SK-N-SH (cell line): ENCODE measurements around the gene SLC7A7. TPM values are rescaled to one million over a fixed set of nuclear protein-coding genes. Genes with fewer than 3 reads are reported as not detected.
"Not testable (repeated sequence)": the region's sequence is repeated elsewhere in the genome, so short reads cannot be mapped to it uniquely, and the experiment has no call there.

Source experiments
- CTCF ChIA-PET: fragments of 300-600, 350-600 bp; formaldehyde crosslinking; extraction: SDS; loops from one replicate; lab custom pipeline; 2021; lab: Yijun Ruan, JAX
- POLR2A ChIA-PET: fragments of 350-600 bp; sonication (Branson Sonifier 250); formaldehyde crosslinking; extraction: SDS; loops from one replicate; lab custom pipeline; 2020; ENCODE audit warnings: antibody characterized with exemption, inconsistent platforms; lab: Yijun Ruan, JAX
- DNase-seq: peaks from one replicate; pipeline ENCODE4 v3.0.0; 2012
- H2AFZ ChIP-seq: fragments of 200-600 bp; sonication (generic); 2 replicates; pipeline ENCODE4 v1.8.1; 2016; ENCODE audit warnings: antibody characterized with exemption, mild to moderate bottlenecking, low read depth
- H3F3A ChIP-seq: fragments of 200-600 bp; sonication (generic); replicated peaks from 2 replicates; pipeline ENCODE3; 2016; ENCODE audit warnings: antibody characterized with exemption, mild to moderate bottlenecking; ENCODE audit not compliant: insufficient read depth
- H3K27ac ChIP-seq, 2 experiments: fragments of 200-500 bp in 1 of 2; fragments of 200-600 bp in 1 of 2; sonication (Bioruptor generic) in 1 of 2; sonication (generic), shearing (Covaris generic) in 1 of 2; 2 replicates each; pipeline versions ENCODE4 v1.5.1 to v1.6.1; 2014 to 2016; ENCODE audit warnings: low read depth in 2 of 2, inconsistent platforms in 1 of 2, low read length in 1 of 2, mild to moderate bottlenecking in 1 of 2, mixed read lengths in 1 of 2
- H3K27me3 ChIP-seq: fragments of 200-600 bp; sonication (generic), shearing (Covaris generic); 2 replicates; pipeline ENCODE4 v1.6.1; 2016; ENCODE audit warnings: mixed run types; ENCODE audit not compliant: insufficient read depth
- H3K36me3 ChIP-seq, 2 experiments: fragments of 200-500 bp in 1 of 2; fragments of 200-600 bp in 1 of 2; sonication (Bioruptor generic) in 1 of 2; sonication (generic) in 1 of 2; replicated peaks in 1 of 2; 2 replicates each; pipeline versions ENCODE3 to v1.5.1; 2014 to 2016; ENCODE audit warnings: low read length in 1 of 2, mild to moderate bottlenecking in 1 of 2; ENCODE audit not compliant: insufficient read depth in 2 of 2, control insufficient read depth in 1 of 2
- H3K4me1 ChIP-seq, 2 experiments: fragments of 200-500 bp in 1 of 2; fragments of 200-600 bp in 1 of 2; sonication (Bioruptor generic) in 1 of 2; sonication (generic), shearing (Covaris generic) in 1 of 2; 2 replicates each; pipeline versions ENCODE4 v1.5.1 to v1.6.1; 2014 to 2016; ENCODE audit warnings: low read depth in 1 of 2, low read length in 1 of 2, mixed run types in 1 of 2; ENCODE audit not compliant: insufficient read depth in 2 of 2, control insufficient read depth in 1 of 2
- H3K4me2 ChIP-seq: fragments of 200-600 bp; sonication (generic), shearing (Covaris generic); 2 replicates; pipeline ENCODE4 v1.6.1; 2017; ENCODE audit warnings: mixed run types
- H3K4me3 ChIP-seq, 2 experiments: fragments of 200-500 bp in 1 of 2; fragments of 200-600 bp in 1 of 2; sonication (Bioruptor generic) in 1 of 2; sonication (generic), shearing (Covaris generic) in 1 of 2; 2 replicates each; pipeline versions ENCODE4 v1.5.1 to v1.8.1; 2014 to 2016; ENCODE audit warnings: low read depth in 2 of 2, inconsistent platforms in 1 of 2, low read length in 1 of 2, mild to moderate bottlenecking in 1 of 2, mixed read lengths in 1 of 2, moderate library complexity in 1 of 2
- H3K79me2 ChIP-seq: fragments of 200-600 bp; sonication (generic); 2 replicates; pipeline ENCODE4 v1.8.1; 2017; ENCODE audit warnings: mild to moderate bottlenecking; ENCODE audit not compliant: insufficient read depth
- H3K9ac ChIP-seq: fragments of 200-600 bp; sonication (generic); 2 replicates; pipeline ENCODE4 v1.6.1; 2017; ENCODE audit warnings: mixed run types
- H3K9me2 ChIP-seq: fragments of 200-600 bp; sonication (generic); 2 replicates; pipeline ENCODE4 v1.6.1; 2017; ENCODE audit warnings: mixed run types
- H3K9me3 ChIP-seq: fragments of 200-600 bp; sonication (generic); 2 replicates; pipeline ENCODE4 v1.6.1; 2017; ENCODE audit warnings: mixed run types, mild to moderate bottlenecking, moderate library complexity
- H4K20me1 ChIP-seq: fragments of 200-600 bp; sonication (generic); 2 replicates; pipeline ENCODE4 v1.6.1; 2017; ENCODE audit warnings: mild to moderate bottlenecking, mixed run types; ENCODE audit not compliant: insufficient read depth
- ELF1 ChIP-seq: IDR thresholded peaks from 2 replicates; pipeline ENCODE4 v1.4.0; 2012
- EZH2phosphoT487 ChIP-seq: fragments of 200-600 bp; sonication (generic); IDR thresholded peaks from 2 replicates; pipeline ENCODE4 v1.6.1; 2017; ENCODE audit warnings: low read depth, mixed run types, mild to moderate bottlenecking, antibody characterized with exemption, moderate library complexity, borderline replicate concordance
- MEF2A ChIP-seq: IDR thresholded peaks from 2 replicates; pipeline ENCODE4 v1.4.0; 2012; ENCODE audit warnings: low read depth, borderline replicate concordance
- MXI1 ChIP-seq: IDR thresholded peaks from 2 replicates; pipeline ENCODE4 v1.6.1; 2012; ENCODE audit warnings: mild to moderate bottlenecking, low read depth, low read length, improper control_type of control experiment
- NRF1 ChIP-seq: IDR thresholded peaks from 2 replicates; pipeline ENCODE4 v1.6.1; 2012; ENCODE audit warnings: low read depth, mild to moderate bottlenecking, low read length
- POLR2AphosphoS5 ChIP-seq: IDR thresholded peaks from 2 replicates; pipeline ENCODE4 v1.6.1; 2012; ENCODE audit warnings: low read depth, low read length
- RAD21 ChIP-seq: IDR thresholded peaks from 2 replicates; pipeline ENCODE4 v1.6.1; 2012; ENCODE audit warnings: mild to moderate bottlenecking, low read length
- RCOR1 ChIP-seq: fragments of 150-350 bp; IDR thresholded peaks from 2 replicates; pipeline ENCODE4 v1.6.1; 2017; ENCODE audit warnings: antibody characterized with exemption, low read length
- RFX5 ChIP-seq: IDR thresholded peaks from 2 replicates; pipeline ENCODE4 v1.6.1; 2012; ENCODE audit warnings: mild to moderate bottlenecking, improper control_type of control experiment, low read length
- RXRA ChIP-seq: IDR thresholded peaks from 2 replicates; pipeline ENCODE4 v1.4.0; 2012; ENCODE audit warnings: low read depth, mild to moderate bottlenecking, borderline replicate concordance
- TEAD4 ChIP-seq: IDR thresholded peaks from 2 replicates; pipeline ENCODE4 v1.4.0; 2012; ENCODE audit warnings: mild to moderate bottlenecking, borderline replicate concordance; ENCODE audit not compliant: insufficient read depth
- WGBS: methylation state at CpG from one replicate; pipeline ENCODE4 v1.1.6; 2017; ENCODE audit warnings: low lambda C conversion rate; 5-methylcytosine and 5-hydroxymethylcytosine counted together
- polyA plus RNA-seq, 3 experiments: library from polyadenylated mRNA; depleted of rRNA; stranded (reverse); fragments of >200 nt; gene quantifications; 2 replicates each; pipeline ENCODE4 v1.2.3, GENCODE V29; 2012
- TF ChIP-seq, protein P1 (sequence below): IDR thresholded peaks from 2 replicates; pipeline ENCODE4 v1.4.0; 2012; ENCODE audit warnings: low read depth
- TF ChIP-seq, protein P2 (sequence below): IDR thresholded peaks from 2 replicates; pipeline ENCODE4 v1.4.0; 2012; ENCODE audit warnings: low read depth, borderline replicate concordance
- TF ChIP-seq, protein P3 (sequence below): IDR thresholded peaks from 2 replicates; pipeline ENCODE4 v1.6.1; 2012; ENCODE audit warnings: mild to moderate bottlenecking, low read depth, low read length, moderate library complexity
- TF ChIP-seq, protein P4 (sequence below): fragments of 150-350 bp; IDR thresholded peaks from 2 replicates; pipeline ENCODE4 v1.6.1; 2017; ENCODE audit warnings: antibody characterized with exemption, low read length, low read depth, borderline replicate concordance
- TF ChIP-seq, protein P5 (sequence below): fragments of 200-600 bp; sonication (generic); IDR thresholded peaks from 2 replicates; pipeline ENCODE4 v1.6.1; 2017; ENCODE audit warnings: antibody characterized with exemption, mild to moderate bottlenecking, moderate library complexity

SLC7A7 gene
- polyA plus RNA-seq, 1 of the 3 experiments (the other 2 are of a cell fraction) = 0.30 TPM

DNA sequence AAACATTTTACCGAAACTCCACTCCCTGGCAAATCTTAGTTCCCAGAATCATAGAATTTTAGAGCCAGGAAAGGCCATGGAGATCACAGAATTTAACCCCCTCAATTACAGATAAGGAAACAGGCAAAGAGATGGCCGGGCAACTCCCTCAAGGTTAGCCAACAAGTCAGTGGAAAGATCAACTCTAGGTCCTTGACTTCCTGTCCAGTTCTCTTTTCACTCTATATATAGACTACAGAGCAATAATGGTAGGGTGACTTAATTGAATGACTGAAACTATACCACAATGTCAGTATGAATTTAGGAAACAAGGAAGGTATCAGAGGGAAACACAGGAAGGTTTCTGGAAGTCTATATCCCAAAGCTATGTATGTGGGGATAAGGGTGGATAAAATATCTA, 37.2 kb downstream of the SLC7A7 start (continued):
- TF ChIP-seq TEAD4 (no peak), RXRA (no peak), MEF2A (no peak)
- TF ChIP-seq, protein P1, sequence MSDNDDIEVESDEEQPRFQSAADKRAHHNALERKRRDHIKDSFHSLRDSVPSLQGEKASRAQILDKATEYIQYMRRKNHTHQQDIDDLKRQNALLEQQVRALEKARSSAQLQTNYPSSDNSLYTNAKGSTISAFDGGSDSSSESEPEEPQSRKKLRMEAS = no peak
- TF ChIP-seq, protein P2, sequence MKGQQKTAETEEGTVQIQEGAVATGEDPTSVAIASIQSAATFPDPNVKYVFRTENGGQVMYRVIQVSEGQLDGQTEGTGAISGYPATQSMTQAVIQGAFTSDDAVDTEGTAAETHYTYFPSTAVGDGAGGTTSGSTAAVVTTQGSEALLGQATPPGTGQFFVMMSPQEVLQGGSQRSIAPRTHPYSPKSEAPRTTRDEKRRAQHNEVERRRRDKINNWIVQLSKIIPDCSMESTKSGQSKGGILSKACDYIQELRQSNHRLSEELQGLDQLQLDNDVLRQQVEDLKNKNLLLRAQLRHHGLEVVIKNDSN = no peak

DNA sequence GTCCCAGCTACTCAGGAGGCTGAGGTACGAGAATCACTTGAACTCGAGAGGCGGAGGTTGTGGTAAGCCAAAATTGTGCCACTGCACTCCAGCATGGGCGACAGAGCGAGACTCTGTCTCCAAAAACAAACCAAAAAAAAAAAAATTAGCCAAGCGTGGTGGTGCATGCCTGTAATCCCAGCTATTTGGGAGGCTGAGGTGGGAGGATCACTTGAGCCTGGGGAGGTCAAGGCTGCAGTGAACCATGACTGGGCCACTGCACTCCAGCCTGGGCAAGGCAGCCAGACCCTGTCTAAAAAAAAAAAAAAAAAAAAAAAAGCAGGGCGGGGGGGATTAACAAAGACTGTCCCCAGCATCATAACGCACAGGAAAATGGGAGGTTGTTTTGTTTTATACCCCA, 38.4 kb downstream of the SLC7A7 start:
- H3K4me3 ChIP-seq, H3K4me1 ChIP-seq, H3K9me3 ChIP-seq, H3K9ac ChIP-seq, H3K9me2 ChIP-seq, DNase-seq, POLR2A ChIA-PET, H4K20me1 ChIP-seq, H3F3A ChIP-seq, H3K27me3 ChIP-seq, H3K79me2 ChIP-seq, H2AFZ ChIP-seq, H3K27ac ChIP-seq, H3K4me2 ChIP-seq: not testable (repeated sequence)
- H3K36me3 ChIP-seq = peaks cover 5 to 16% of the 10 kb centered on the region in 2 experiments
- WGBS = 86% methylated on average over 8 of the region's 8 CpGs
- CTCF ChIA-PET = interaction anchor here (1.2 to 1.5 kb wide), 2 partner anchors 124 to 207 kb away, joined by 3 to 4 read pairs; no protein-coding TSS in a partner anchor

DNA sequence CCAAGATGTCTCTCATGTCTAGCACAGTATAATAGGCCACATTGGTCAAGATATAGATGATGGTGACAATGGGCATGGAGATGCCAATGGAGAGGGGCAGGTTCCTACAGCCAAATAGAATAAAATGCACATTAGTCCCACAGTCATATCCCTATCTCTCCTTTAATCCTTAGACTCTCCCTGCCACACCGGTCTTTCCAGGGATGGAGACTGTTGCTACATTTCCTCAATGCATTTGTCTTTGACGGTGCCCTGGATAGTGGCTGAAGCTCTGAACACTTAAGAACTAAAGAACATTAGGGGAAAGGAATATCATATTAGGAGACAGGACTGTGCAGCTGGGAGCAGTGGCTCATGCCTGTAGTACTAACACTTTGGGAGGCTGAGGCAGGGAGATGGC, 39.0 kb downstream of the SLC7A7 start:
- Histone ChIP-seq H3K9me2 (no peaks in the 10 kb centered on the region), H3K27me3 (no peaks in the 10 kb centered on the region), H3K36me3 (peaks cover 12 to 21% of the 10 kb centered on the region in 2 experiments), H2AFZ (no peak overlapping the region), H3K9me3 (no peaks in the 10 kb centered on the region), H3K4me2 (no peak overlapping the region), H3K4me1 (no peaks in the 10 kb centered on the region), H3K4me3 (no peak overlapping the region), H3K9ac (no peak overlapping the region), H3K79me2 (no peaks in the 10 kb centered on the region), H3F3A (no peaks in the 10 kb centered on the region), H3K27ac (no peak overlapping the region), H4K20me1 (no peaks in the 10 kb centered on the region)
- POLR2A ChIA-PET = no interaction called here
- DNase-seq = no peak
- WGBS = 95% methylated on average over 2 of the region's 2 CpGs
- CTCF ChIA-PET = no interaction called here
- TF ChIP-seq, protein P3, sequence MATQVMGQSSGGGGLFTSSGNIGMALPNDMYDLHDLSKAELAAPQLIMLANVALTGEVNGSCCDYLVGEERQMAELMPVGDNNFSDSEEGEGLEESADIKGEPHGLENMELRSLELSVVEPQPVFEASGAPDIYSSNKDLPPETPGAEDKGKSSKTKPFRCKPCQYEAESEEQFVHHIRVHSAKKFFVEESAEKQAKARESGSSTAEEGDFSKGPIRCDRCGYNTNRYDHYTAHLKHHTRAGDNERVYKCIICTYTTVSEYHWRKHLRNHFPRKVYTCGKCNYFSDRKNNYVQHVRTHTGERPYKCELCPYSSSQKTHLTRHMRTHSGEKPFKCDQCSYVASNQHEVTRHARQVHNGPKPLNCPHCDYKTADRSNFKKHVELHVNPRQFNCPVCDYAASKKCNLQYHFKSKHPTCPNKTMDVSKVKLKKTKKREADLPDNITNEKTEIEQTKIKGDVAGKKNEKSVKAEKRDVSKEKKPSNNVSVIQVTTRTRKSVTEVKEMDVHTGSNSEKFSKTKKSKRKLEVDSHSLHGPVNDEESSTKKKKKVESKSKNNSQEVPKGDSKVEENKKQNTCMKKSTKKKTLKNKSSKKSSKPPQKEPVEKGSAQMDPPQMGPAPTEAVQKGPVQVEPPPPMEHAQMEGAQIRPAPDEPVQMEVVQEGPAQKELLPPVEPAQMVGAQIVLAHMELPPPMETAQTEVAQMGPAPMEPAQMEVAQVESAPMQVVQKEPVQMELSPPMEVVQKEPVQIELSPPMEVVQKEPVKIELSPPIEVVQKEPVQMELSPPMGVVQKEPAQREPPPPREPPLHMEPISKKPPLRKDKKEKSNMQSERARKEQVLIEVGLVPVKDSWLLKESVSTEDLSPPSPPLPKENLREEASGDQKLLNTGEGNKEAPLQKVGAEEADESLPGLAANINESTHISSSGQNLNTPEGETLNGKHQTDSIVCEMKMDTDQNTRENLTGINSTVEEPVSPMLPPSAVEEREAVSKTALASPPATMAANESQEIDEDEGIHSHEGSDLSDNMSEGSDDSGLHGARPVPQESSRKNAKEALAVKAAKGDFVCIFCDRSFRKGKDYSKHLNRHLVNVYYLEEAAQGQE = no peak
- no peak for TF ChIP-seq RCOR1
- no peak for TF ChIP-seq RXRA
- TF ChIP-seq, protein P4, sequence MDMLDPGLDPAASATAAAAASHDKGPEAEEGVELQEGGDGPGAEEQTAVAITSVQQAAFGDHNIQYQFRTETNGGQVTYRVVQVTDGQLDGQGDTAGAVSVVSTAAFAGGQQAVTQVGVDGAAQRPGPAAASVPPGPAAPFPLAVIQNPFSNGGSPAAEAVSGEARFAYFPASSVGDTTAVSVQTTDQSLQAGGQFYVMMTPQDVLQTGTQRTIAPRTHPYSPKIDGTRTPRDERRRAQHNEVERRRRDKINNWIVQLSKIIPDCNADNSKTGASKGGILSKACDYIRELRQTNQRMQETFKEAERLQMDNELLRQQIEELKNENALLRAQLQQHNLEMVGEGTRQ = no peak
- no peak for TF ChIP-seq EZH2phosphoT487
- TF ChIP-seq, protein P5, sequence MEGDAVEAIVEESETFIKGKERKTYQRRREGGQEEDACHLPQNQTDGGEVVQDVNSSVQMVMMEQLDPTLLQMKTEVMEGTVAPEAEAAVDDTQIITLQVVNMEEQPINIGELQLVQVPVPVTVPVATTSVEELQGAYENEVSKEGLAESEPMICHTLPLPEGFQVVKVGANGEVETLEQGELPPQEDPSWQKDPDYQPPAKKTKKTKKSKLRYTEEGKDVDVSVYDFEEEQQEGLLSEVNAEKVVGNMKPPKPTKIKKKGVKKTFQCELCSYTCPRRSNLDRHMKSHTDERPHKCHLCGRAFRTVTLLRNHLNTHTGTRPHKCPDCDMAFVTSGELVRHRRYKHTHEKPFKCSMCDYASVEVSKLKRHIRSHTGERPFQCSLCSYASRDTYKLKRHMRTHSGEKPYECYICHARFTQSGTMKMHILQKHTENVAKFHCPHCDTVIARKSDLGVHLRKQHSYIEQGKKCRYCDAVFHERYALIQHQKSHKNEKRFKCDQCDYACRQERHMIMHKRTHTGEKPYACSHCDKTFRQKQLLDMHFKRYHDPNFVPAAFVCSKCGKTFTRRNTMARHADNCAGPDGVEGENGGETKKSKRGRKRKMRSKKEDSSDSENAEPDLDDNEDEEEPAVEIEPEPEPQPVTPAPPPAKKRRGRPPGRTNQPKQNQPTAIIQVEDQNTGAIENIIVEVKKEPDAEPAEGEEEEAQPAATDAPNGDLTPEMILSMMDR = no peak
- TF ChIP-seq TEAD4 = no peak
- no peak for TF ChIP-seq POLR2AphosphoS5
- TF ChIP-seq, protein P2 = no peak
- no peak for TF ChIP-seq MXI1
- no peak for TF ChIP-seq ELF1
- TF ChIP-seq NRF1 = no peak
- TF ChIP-seq RFX5 = no peak
- TF ChIP-seq RAD21 = no peak
